BLaER1 treated with 17β-estradiol and CSF1 and Interleukin-3, amounts not matched to agents 10 nM and 100 nM (cell line): ENCODE data around the gene KPTN.

Experiments
- H3K27ac ChIP-seq, 11 experiments: shearing (Covaris generic); formaldehyde crosslinking; 2 replicates each; pipeline ENCODE4 v1.8.1; 2022
- H3K27me3 ChIP-seq, 11 experiments: shearing (Covaris generic); formaldehyde crosslinking; 2 replicates each; pipeline ENCODE4 v1.8.1; 2022
- H3K36me3 ChIP-seq, 11 experiments: shearing (Covaris generic); formaldehyde crosslinking; 2 replicates each; pipeline ENCODE4 v1.8.1; 2022
- H3K4me1 ChIP-seq, 10 experiments: shearing (Covaris generic); formaldehyde crosslinking; 2 replicates each; pipeline ENCODE4 v1.8.1; 2022
- H3K4me2 ChIP-seq, 11 experiments: shearing (Covaris generic); formaldehyde crosslinking; 2 replicates each; pipeline ENCODE4 v1.8.1; 2022
- H3K4me3 ChIP-seq, 10 experiments: shearing (Covaris generic); formaldehyde crosslinking; 2 replicates each; pipeline ENCODE4 v1.8.1; 2022
- H3K9ac ChIP-seq, 11 experiments: shearing (Covaris generic); formaldehyde crosslinking; 2 replicates each; pipeline ENCODE4 v1.8.1; 2022
- H3K9me3 ChIP-seq, 11 experiments: shearing (Covaris generic); formaldehyde crosslinking; replicated peaks in 1 of 11; 2 replicates each; pipeline ENCODE4 v1.8.1; 2022
- H4K20me1 ChIP-seq, 11 experiments: shearing (Covaris generic); formaldehyde crosslinking; 2 replicates each; pipeline ENCODE4 v1.8.1; 2022
- Cebpa-rat ChIP-seq, 11 experiments: shearing (Covaris generic); IDR thresholded peaks; 2 replicates each; pipeline ENCODE4 v1.8.1; 2022

The KPTN gene

GRCh38 chr19:47497050-47497766 lies 13.2 kb upstream of the KPTN start:
- peaks cover 56 to 100% (median 88%) of the 10 kb centered on the region in 11 experiments for H4K20me1 ChIP-seq
- peaks cover 23 to 98% (median 75%) of the 10 kb centered on the region in 11 experiments for H3K36me3 ChIP-seq
- peak overlapping the region in 8 of 11 experiments; percentile 18 to 62 (median 51); a peak in 10 of 22 replicates for H3K9ac ChIP-seq
- TF ChIP-seq Cebpa-rat (IDR thresholded peaks at IDR 0.05): no peak
- no peaks in the 10 kb centered on the region for H3K9me3 ChIP-seq
- no peaks in the 10 kb centered on the region for H3K27me3 ChIP-seq
- H3K4me2 ChIP-seq: peak overlapping the region in 8 of 11 experiments; percentile 1 to 77 (median 64); a peak in 16 of 22 replicates
- peak overlapping the region in 2 of 11 experiments; percentile 40; a peak in 1 of 22 replicates for H3K27ac ChIP-seq
- no peak overlapping the region for H3K4me3 ChIP-seq
- peaks cover 0 to 55% (median 46%) of the 10 kb centered on the region in 10 experiments; a peak in 16 of 20 replicates for H3K4me1 ChIP-seq

DNA sequence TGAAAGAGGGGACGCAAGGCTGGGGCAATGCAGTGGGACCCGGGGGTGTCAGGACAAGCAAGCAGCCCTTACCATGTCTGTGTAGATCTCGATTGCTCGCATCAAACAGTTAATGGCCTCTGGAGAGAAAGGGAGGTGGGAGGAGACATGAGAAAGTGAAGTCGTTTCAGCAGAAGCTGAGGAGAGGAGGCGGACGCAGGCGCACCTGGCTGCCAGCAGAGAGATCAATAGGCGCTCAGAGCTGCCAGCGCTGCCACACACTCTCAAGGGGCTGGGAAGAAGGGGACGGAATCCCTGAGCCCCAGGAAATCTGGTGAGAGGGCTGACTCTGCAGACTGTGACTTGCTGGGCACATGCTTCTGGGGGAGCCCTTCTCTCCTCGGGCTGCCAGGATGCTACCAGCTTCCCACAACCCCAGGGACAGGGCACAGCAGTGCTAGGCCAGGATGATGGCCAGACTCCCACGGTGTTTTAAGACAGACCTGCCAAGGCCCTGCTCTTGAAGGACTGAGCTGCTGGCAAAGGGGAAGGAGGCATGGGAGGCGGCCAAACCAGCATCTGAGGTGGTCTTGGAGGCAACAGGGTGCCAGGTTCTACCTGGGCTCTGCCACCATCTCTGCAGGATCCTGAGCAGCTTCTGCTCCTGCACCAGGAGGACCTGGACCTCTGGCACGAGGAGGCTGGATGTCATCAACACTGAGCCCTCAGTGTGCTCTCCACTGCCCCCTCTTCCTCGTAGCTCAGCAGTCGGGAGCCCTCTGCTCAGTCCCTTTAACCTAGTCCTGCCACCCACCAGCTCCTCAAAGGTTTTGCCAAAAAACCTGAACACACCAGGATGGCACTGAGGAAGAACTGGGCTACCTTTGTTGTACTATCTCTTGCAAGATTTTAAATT lies 11.7 kb upstream of the KPTN start:
- H3K4me2 ChIP-seq: peak overlapping the region in 9 of 11 experiments; percentile 17 to 77 (median 57); a peak in 16 of 22 replicates
- H3K27ac ChIP-seq: no peak overlapping the region
- peaks cover 48 to 96% (median 80%) of the 10 kb centered on the region in 11 experiments for H4K20me1 ChIP-seq
- H3K9me3 ChIP-seq: no peaks in the 10 kb centered on the region
- H3K4me1 ChIP-seq: peaks cover 0 to 55% (median 46%) of the 10 kb centered on the region in 10 experiments; a peak in 16 of 20 replicates
- peaks cover 11 to 98% (median 75%) of the 10 kb centered on the region in 11 experiments for H3K36me3 ChIP-seq
- H3K4me3 ChIP-seq: no peak overlapping the region
- TF ChIP-seq Cebpa-rat (IDR thresholded peaks at IDR 0.05): no peak
- H3K27me3 ChIP-seq: no peaks in the 10 kb centered on the region
- H3K9ac ChIP-seq: peak overlapping the region in 4 of 11 experiments; percentile 0 to 53 (median 50); a peak in 5 of 22 replicates

- H4K20me1 ChIP-seq: peaks cover 45 to 90% (median 77%) of the 10 kb centered on the region in 11 experiments
- peaks cover 0 to 55% (median 46%) of the 10 kb centered on the region in 10 experiments; a peak in 16 of 20 replicates for H3K4me1 ChIP-seq
- H3K27me3 ChIP-seq: no peaks in the 10 kb centered on the region
- H3K4me3 ChIP-seq: no peak overlapping the region
- peak overlapping the region in 9 of 11 experiments; percentile 17 to 77 (median 57); a peak in 17 of 22 replicates for H3K4me2 ChIP-seq
- peak overlapping the region in 1 of 11 experiments; percentile 17; a peak in 1 of 22 replicates for H3K27ac ChIP-seq
- H3K36me3 ChIP-seq: peaks cover 11 to 98% (median 75%) of the 10 kb centered on the region in 11 experiments
- no peaks in the 10 kb centered on the region for H3K9me3 ChIP-seq
- H3K9ac ChIP-seq: peak overlapping the region in 3 of 11 experiments; percentile 23 to 52 (median 30); a peak in 5 of 22 replicates
- no peak for TF ChIP-seq Cebpa-rat (IDR thresholded peaks at IDR 0.05)
These were observed 10.7 kb upstream of the KPTN start for GRCh38 chr19:47494729-47495128.

- Histone ChIP-seq H3K4me1 (peaks cover 0 to 59% (median 46%) of the 10 kb centered on the region in 10 experiments; a peak in 17 of 20 replicates), H3K9me3 (no peaks in the 10 kb centered on the region), H3K27ac (no peak overlapping the region), H4K20me1 (peaks cover 45 to 86% (median 74%) of the 10 kb centered on the region in 11 experiments), H3K27me3 (no peaks in the 10 kb centered on the region), H3K36me3 (peaks cover 11 to 98% (median 75%) of the 10 kb centered on the region in 11 experiments), H3K4me2 (peak overlapping the region in 6 of 11 experiments; percentile 47 to 77 (median 72); a peak in 9 of 22 replicates), H3K4me3 (no peak overlapping the region), H3K9ac (0 out of 22 replicates have a peak overlapping the region, but pooled peaks of 3 of the 11 experiments have one; percentile 5 to 52 (median 23))
- no peak for TF ChIP-seq Cebpa-rat (IDR thresholded peaks at IDR 0.05)
These were observed 10.2 kb upstream of the KPTN start for GRCh38 chr19:47494211-47494547.

GRCh38 chr19:47493378-47494210 lies 9.6 kb upstream of the KPTN start:
- H3K9me3 ChIP-seq: no peaks in the 10 kb centered on the region
- H3K27me3 ChIP-seq: no peaks in the 10 kb centered on the region
- no peak overlapping the region for H3K4me3 ChIP-seq
- H3K36me3 ChIP-seq: peaks cover 13 to 96% (median 71%) of the 10 kb centered on the region in 11 experiments
- peaks cover 0 to 63% (median 46%) of the 10 kb centered on the region in 10 experiments; a peak in 17 of 20 replicates for H3K4me1 ChIP-seq
- H4K20me1 ChIP-seq: peaks cover 40 to 80% (median 68%) of the 10 kb centered on the region in 11 experiments
- H3K9ac ChIP-seq: peak overlapping the region in 3 of 11 experiments; percentile 5 to 52 (median 23); a peak in 1 of 22 replicates
- no peak overlapping the region for H3K27ac ChIP-seq
- H3K4me2 ChIP-seq: peak overlapping the region in 5 of 11 experiments; percentile 7 to 77 (median 72); a peak in 7 of 22 replicates
- no peak for TF ChIP-seq Cebpa-rat (IDR thresholded peaks at IDR 0.05)

DNA sequence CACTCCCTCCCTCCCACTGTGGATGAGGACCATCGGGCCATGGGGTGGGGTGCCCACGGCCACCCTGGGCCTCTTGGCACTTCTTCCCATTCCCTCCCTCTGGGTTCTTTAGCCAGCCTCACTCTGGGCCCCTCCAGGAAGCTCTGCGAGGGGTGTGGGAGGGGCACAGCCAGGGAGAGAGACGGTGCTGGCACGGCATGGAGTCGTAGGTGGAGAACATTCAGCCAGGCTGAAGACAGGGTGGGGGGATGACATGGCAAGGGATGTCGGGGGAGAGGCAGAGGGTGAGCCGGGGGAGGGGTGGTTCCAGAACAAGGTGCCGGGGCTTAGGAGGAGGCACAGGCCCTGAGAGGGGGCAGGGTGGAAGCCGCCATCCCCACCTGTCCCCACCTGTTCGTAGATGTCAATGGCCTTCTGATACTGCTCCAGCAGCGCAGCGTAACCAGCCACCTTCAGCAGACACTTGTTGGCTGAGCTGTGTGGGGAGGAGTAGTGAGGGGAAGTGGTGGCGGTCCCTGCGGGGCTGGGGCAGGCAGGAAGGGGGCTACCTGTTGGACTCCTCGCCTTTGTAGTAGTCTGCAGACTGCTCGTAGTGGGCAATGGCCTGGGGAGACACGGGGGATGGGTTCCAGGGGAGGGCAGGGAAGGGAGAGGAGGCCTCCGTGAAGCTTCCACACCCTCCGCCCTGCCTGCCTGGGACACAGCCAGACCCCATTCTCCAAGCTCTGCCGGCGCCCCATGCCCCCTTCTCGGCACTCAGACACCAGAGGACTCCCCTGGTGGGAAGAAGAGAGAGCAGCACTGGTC lies 8.8 kb upstream of the KPTN start:
- H3K36me3 ChIP-seq: peaks cover 13 to 95% (median 63%) of the 10 kb centered on the region in 11 experiments

GRCh38 chr19:47492137-47492533 lies 8.1 kb upstream of the KPTN start:
- H3K4me2 ChIP-seq: no peak overlapping the region
- TF ChIP-seq Cebpa-rat (IDR thresholded peaks at IDR 0.05): no peak
- H3K27ac ChIP-seq: no peak overlapping the region
- H3K9me3 ChIP-seq: no peaks in the 10 kb centered on the region
- H3K27me3 ChIP-seq: no peaks in the 10 kb centered on the region
- H3K36me3 ChIP-seq: peaks cover 13 to 92% (median 56%) of the 10 kb centered on the region in 11 experiments
- peaks cover 10 to 65% (median 49%) of the 10 kb centered on the region in 10 experiments for H3K4me1 ChIP-seq
- peaks cover 26 to 75% (median 53%) of the 10 kb centered on the region in 11 experiments; a peak in 21 of 22 replicates for H4K20me1 ChIP-seq
- no peak overlapping the region for H3K9ac ChIP-seq
- no peak overlapping the region for H3K4me3 ChIP-seq

More for the DNA sequence above, 8.8 kb upstream of the KPTN start:
- Histone ChIP-seq H3K4me2 (no peak overlapping the region), H3K27ac (no peak overlapping the region), H3K4me1 (peaks cover 3 to 65% (median 49%) of the 10 kb centered on the region in 10 experiments; a peak in 19 of 20 replicates), H3K9ac (no peak overlapping the region; a peak in 1 of 22 replicates), H3K4me3 (no peak overlapping the region), H3K27me3 (no peaks in the 10 kb centered on the region), H3K9me3 (no peaks in the 10 kb centered on the region), H4K20me1 (peaks cover 32 to 77% (median 60%) of the 10 kb centered on the region in 11 experiments)
- no peak for TF ChIP-seq Cebpa-rat (IDR thresholded peaks at IDR 0.05)
